ENCODE measurements around the gene OR51S1. TPM values are rescaled to one million over a fixed set of nuclear protein-coding genes. Genes with fewer than 3 reads are reported as not detected.

OR51S1 gene
- total and polyA plus RNA-seq, 3 donors from 2014 or later: 0.31 TPM; not detected in 2

DNA sequence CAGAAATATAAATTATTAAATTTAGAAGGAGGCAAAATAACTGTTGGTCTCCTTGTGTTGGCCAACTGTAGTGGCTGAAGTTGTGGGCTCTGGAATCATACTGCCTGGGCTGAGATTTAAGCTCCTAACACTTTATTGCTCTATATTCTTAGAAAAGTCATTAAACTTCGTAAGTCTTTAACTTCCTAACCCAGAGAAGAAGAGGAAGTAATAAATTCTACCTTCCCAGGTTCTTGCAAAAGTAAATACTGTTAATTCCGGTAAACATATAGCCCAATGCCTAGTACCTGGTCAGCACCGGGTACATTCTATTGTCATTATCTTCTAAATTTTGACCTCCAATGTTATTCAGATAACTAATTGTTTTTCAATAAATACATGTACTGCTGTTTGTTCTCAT, 37.2 kb upstream of the OR51S1 start:
- TF ChIP-seq, protein P1, sequence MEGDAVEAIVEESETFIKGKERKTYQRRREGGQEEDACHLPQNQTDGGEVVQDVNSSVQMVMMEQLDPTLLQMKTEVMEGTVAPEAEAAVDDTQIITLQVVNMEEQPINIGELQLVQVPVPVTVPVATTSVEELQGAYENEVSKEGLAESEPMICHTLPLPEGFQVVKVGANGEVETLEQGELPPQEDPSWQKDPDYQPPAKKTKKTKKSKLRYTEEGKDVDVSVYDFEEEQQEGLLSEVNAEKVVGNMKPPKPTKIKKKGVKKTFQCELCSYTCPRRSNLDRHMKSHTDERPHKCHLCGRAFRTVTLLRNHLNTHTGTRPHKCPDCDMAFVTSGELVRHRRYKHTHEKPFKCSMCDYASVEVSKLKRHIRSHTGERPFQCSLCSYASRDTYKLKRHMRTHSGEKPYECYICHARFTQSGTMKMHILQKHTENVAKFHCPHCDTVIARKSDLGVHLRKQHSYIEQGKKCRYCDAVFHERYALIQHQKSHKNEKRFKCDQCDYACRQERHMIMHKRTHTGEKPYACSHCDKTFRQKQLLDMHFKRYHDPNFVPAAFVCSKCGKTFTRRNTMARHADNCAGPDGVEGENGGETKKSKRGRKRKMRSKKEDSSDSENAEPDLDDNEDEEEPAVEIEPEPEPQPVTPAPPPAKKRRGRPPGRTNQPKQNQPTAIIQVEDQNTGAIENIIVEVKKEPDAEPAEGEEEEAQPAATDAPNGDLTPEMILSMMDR (IDR thresholded peaks at IDR 0.05): no peak
- no peak for TF ChIP-seq POLR2A (IDR thresholded peaks at IDR 0.05)

DNA sequence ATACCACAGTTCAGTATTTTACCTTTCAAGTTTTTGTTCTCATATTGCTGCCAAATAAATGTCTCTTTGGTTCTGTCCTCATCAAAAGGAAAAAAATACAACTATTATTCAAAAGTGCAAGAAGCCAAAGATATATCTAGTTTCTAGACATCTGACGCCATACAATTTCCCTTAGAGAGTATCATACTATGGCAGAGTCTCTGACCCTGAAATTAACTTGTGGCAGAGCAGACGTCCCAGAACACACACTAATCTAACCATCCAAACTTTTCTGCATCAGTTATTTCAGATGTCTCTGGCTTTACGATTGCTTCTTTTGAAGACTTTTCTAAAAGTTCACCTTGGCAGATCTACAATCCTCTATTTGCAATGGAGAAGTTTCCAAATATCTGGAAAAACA, 35.4 kb upstream of the OR51S1 start:
- 73 to 76% methylated on average over 3 of the region's 3 CpGs for WGBS, 2 donors
- H3K9me3 ChIP-seq: no peaks in the 10 kb centered on the region
- H3K4me1 ChIP-seq: no peaks in the 10 kb centered on the region
- no peak for TF ChIP-seq POLR2A (IDR thresholded peaks at IDR 0.05)
- TF ChIP-seq, protein P1 (IDR thresholded peaks at IDR 0.05): no peak
- no peak overlapping the region for H3K4me3 ChIP-seq
- H3K36me3 ChIP-seq (ENCODE audit: low read depth, missing control alignments): no peaks in the 10 kb centered on the region
- no peak overlapping the region for H3K27ac ChIP-seq
- no peak for DNase-seq
- H3K27me3 ChIP-seq: no peaks in the 10 kb centered on the region
- intact Hi-C loops (cut with DNase I; ENCODE audit: low total_unique reads): no loop called here

More for the DNA sequence above, 37.2 kb upstream of the OR51S1 start:
- no peaks in the 10 kb centered on the region for H3K27me3 ChIP-seq
- no peaks in the 10 kb centered on the region for H3K4me1 ChIP-seq
- no peak for DNase-seq
- WGBS, 2 donors: 70 to 75% methylated on average over 3 of the region's 3 CpGs
- no peaks in the 10 kb centered on the region for H3K36me3 ChIP-seq (ENCODE audit: low read depth, missing control alignments)
- intact Hi-C loops (cut with DNase I; ENCODE audit: low total_unique reads): no loop called here
- H3K27ac ChIP-seq: no peak overlapping the region
- H3K9me3 ChIP-seq: no peaks in the 10 kb centered on the region
- H3K4me3 ChIP-seq: no peak overlapping the region

DNA sequence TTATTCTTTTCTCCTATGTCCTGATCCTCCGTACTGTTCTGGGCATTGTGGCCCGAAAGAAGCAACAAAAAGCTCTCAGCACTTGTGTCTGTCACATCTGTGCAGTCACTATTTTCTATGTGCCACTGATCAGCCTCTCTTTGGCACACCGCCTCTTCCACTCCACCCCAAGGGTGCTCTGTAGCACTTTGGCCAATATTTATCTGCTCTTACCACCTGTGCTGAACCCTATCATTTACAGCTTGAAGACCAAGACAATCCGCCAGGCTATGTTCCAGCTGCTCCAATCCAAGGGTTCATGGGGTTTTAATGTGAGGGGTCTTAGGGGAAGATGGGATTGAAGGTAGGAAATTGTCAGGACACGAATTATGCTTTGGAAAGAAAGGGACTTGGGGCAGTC, 33.5 kb upstream of the OR51S1 start:
- no peak for DNase-seq
- H3K4me1 ChIP-seq: no peaks in the 10 kb centered on the region
- TF ChIP-seq, protein P1 (IDR thresholded peaks at IDR 0.05): no peak
- TF ChIP-seq POLR2A (IDR thresholded peaks at IDR 0.05): no peak
- intact Hi-C loops (cut with DNase I; ENCODE audit: low total_unique reads): no loop called here
- H3K27ac ChIP-seq: no peak overlapping the region
- H3K9me3 ChIP-seq: no peaks in the 10 kb centered on the region
- 92 to 93% methylated on average over 5 of the region's 5 CpGs for WGBS, 2 donors
- no peak overlapping the region for H3K4me3 ChIP-seq
- no peaks in the 10 kb centered on the region for H3K27me3 ChIP-seq
- H3K36me3 ChIP-seq (ENCODE audit: low read depth, missing control alignments): no peaks in the 10 kb centered on the region

DNA sequence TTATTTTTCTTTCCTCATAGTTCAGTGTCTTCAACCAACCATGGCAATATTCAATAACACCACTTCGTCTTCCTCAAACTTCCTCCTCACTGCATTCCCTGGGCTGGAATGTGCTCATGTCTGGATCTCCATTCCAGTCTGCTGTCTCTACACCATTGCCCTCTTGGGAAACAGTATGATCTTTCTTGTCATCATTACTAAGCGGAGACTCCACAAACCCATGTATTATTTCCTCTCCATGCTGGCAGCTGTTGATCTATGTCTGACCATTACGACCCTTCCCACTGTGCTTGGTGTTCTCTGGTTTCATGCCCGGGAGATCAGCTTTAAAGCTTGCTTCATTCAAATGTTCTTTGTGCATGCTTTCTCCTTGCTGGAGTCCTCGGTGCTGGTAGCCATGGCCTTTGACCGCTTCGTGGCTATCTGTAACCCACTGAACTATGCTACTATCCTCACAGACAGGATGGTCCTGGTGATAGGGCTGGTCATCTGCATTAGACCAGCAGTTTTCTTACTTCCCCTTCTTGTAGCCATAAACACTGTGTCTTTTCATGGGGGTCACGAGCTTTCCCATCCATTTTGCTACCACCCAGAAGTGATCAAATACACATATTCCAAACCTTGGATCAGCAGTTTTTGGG, 33.0 kb upstream of the OR51S1 start, which contains the start of gene OR51T1:
Gene OR51T1 (plus strand): TSS at position 41 of the 641 bp plus-strand sequence. CDS start 0 bp downstream, at position 41.
- intact Hi-C loops (cut with DNase I; ENCODE audit: low total_unique reads): no loop called here

More for the DNA sequence above, 33.0 kb upstream of the OR51S1 start, which contains the start of gene OR51T1:
- TF ChIP-seq, protein P1 (IDR thresholded peaks at IDR 0.05): no peak
- TF ChIP-seq POLR2A (IDR thresholded peaks at IDR 0.05): no peak
- WGBS, 2 donors: 63 to 69% methylated on average over 8 of the region's 8 CpGs
- no peak for DNase-seq
- Histone ChIP-seq H3K36me3 (ENCODE audit: low read depth, missing control alignments) (no peaks in the 10 kb centered on the region), H3K9me3 (no peaks in the 10 kb centered on the region), H3K4me1 (no peaks in the 10 kb centered on the region), H3K27ac (no peak within 1 kb of the TSS), H3K4me3 (no peak within 1 kb of the TSS), H3K27me3 (no peaks in the 10 kb centered on the region)

All from testis (tissue), 3 donors.